HepG2 (cell line): ENCODE measurements around the gene KLF6. TPM values are rescaled to one million over a fixed set of nuclear protein-coding genes. Genes with fewer than 3 reads are reported as not detected.

ENCODE experiments used
- BORCS8-MEF2B ChIP-seq: sonication (generic); formaldehyde crosslinking; IDR thresholded peaks from 2 replicates; pipeline ENCODE4 v1.8.0; 2022; ENCODE audit warnings: mild to moderate bottlenecking, missing genetic modification reagents
- HDAC1 ChIP-seq: sonication (generic); formaldehyde crosslinking; IDR thresholded peaks from 2 replicates; pipeline ENCODE4 v1.5.1; 2020; ENCODE audit warnings: mild to moderate bottlenecking, missing genetic modification reagents
- HMGXB4 ChIP-seq, 2 experiments: sonication (generic) in 1 of 2; formaldehyde crosslinking in 1 of 2; IDR thresholded peaks; 2 replicates each; pipeline versions ENCODE4 v1.4.0 to v1.6.1; 2018 to 2020; ENCODE audit warnings: missing genetic modification reagents in 2 of 2, borderline replicate concordance in 1 of 2, low read depth in 1 of 2, mild to moderate bottlenecking in 1 of 2, missing biosample characterization in 1 of 2
- HNRNPL ChIP-seq: fragments of 200-400 bp; formaldehyde crosslinking; IDR thresholded peaks from 2 replicates; pipeline ENCODE4 v1.6.1; 2017; ENCODE audit warnings: mild to moderate bottlenecking, low read depth, low read length
- KDM3A ChIP-seq: IDR thresholded peaks from 2 replicates; pipeline ENCODE4 v1.6.1; 2018; ENCODE audit warnings: low read depth, missing compliant biosample characterization
- LBX2 ChIP-seq: sonication (generic); formaldehyde crosslinking; IDR thresholded peaks from 2 replicates; pipeline ENCODE4 v1.5.0; 2020; ENCODE audit warnings: missing genetic modification reagents, mild to moderate bottlenecking, borderline replicate concordance
- MAX ChIP-seq: IDR thresholded peaks from 2 replicates; pipeline ENCODE4 v1.6.1; 2012; ENCODE audit warnings: inconsistent platforms
- MXD3 ChIP-seq: IDR thresholded peaks from 2 replicates; pipeline ENCODE4 v1.6.1; 2016; ENCODE audit warnings: mild to moderate bottlenecking, missing biosample characterization, missing genetic modification reagents
- NCOA1 ChIP-seq: sonication (generic); formaldehyde crosslinking; IDR thresholded peaks from 2 replicates; pipeline ENCODE4 v1.9.0; 2021; ENCODE audit warnings: missing genetic modification reagents
- NFATC3 ChIP-seq: sonication (generic); formaldehyde crosslinking; IDR thresholded peaks from 2 replicates; pipeline ENCODE4 v1.5.1; 2020; ENCODE audit warnings: mild to moderate bottlenecking, missing genetic modification reagents
- SNAPC2 ChIP-seq: sonication (generic); formaldehyde crosslinking; IDR thresholded peaks from 2 replicates; pipeline ENCODE4 v1.8.1; 2022; ENCODE audit warnings: mild to moderate bottlenecking, missing genetic modification reagents
- TAF1 ChIP-seq: sonication (generic); formaldehyde crosslinking; IDR thresholded peaks from 2 replicates; pipeline ENCODE4 v1.4.0; 2020; ENCODE audit warnings: missing genetic modification reagents
- TBL1XR1 ChIP-seq: fragments of 150-350 bp; IDR thresholded peaks from 2 replicates; pipeline ENCODE4 v1.6.1; 2014; ENCODE audit warnings: borderline replicate concordance, low read length; ENCODE audit not compliant: partially characterized antibody
- ZBTB10 ChIP-seq: sonication (generic); formaldehyde crosslinking; IDR thresholded peaks from 2 replicates; pipeline ENCODE4 v1.4.0; 2020; ENCODE audit warnings: missing genetic modification reagents, borderline replicate concordance
- ZBTB42 ChIP-seq: sonication (generic); formaldehyde crosslinking; IDR thresholded peaks from 2 replicates; pipeline ENCODE4 v1.5.0; 2020; ENCODE audit warnings: mild to moderate bottlenecking, missing genetic modification reagents
- ZKSCAN1 ChIP-seq: fragments of 150-350 bp; IDR thresholded peaks from 2 replicates; pipeline ENCODE4 v1.6.1; 2014; ENCODE audit warnings: low read length
- ZNF550 ChIP-seq: sonication (generic); formaldehyde crosslinking; IDR thresholded peaks from 2 replicates; pipeline ENCODE4 v1.4.0; 2020; ENCODE audit warnings: mild to moderate bottlenecking, missing genetic modification reagents, borderline replicate concordance
- ZNF883 ChIP-seq: sonication (generic); formaldehyde crosslinking; IDR thresholded peaks from 2 replicates; pipeline ENCODE4 v1.5.1; 2020; ENCODE audit warnings: mild to moderate bottlenecking, missing genetic modification reagents; ENCODE audit errors: not compliant biosample characterization
- polyA plus RNA-seq, 8 experiments: library from polyadenylated mRNA; depleted of rRNA in 3 of 8; stranded (reverse) in 7 of 8; unstranded in 1 of 8; fragments of >200 nt; fragmentation: Illumina TruSeq in 4 of 8; extraction: Trizol in 4 of 8; gene quantifications; 2 replicates each; pipeline versions ENCODE4 v1.2.1 to v1.2.3, GENCODE V29; 2011 to 2016; ENCODE audit warnings: low read depth in 4 of 8, missing spikeins in 1 of 8, mixed read lengths in 1 of 8; ENCODE audit not compliant: insufficient read depth in 1 of 8
- total RNA-seq, 5 experiments: library from RNA; depleted of rRNA; stranded (reverse); fragments of >200 nt; fragmentation: Illumina TruSeq; extraction: Trizol; gene quantifications; 2 replicates each; pipeline ENCODE4 v1.2.3, GENCODE V29; 2016; ENCODE audit warnings: low read depth in 1 of 5

Gene KLF6
- total and polyA plus RNA-seq, 2 of the 13 experiments (the other 11 are each of a cell fraction or from before 2014, with no cell fraction given): 27.0 to 71.9 TPM

GRCh38 chr10:3784510-3785250 lies at the start of gene KLF6 (continued):
- TF ChIP-seq ZBTB10 (CRISPR knock-in tag) (peak; percentile 86), KDM3A (CRISPR knock-in tag) (0 out of 2 replicates have a peak, but pooled peaks have one; percentile 24), SNAPC2 (CRISPR knock-in tag) (no peak), TBL1XR1 (no peak), NFATC3 (CRISPR knock-in tag) (no peak), HMGXB4 (CRISPR knock-in tag; IDR thresholded peaks at IDR 0.05; ENCODE audit: borderline replicate concordance in 1 of 2, low read depth in 1 of 2) (peak in 1 of 2 experiments; percentile 53; a peak in 1 of 4 replicates), MAX (peak; percentile 6; the same call in 1 of the 2 replicates), ZBTB42 (CRISPR knock-in tag) (0 out of 2 replicates have a peak, but pooled peaks have one; percentile 31), MXD3 (0 out of 2 replicates have a peak, but pooled peaks have one; percentile 61), HNRNPL (peak; percentile 82; the same call in 1 of the 2 replicates), ZNF550 (CRISPR knock-in tag) (0 out of 2 replicates have a peak, but pooled peaks have one; percentile 29), BORCS8-MEF2B (CRISPR knock-in tag) (0 out of 2 replicates have a peak, but pooled peaks have one; percentile 21), TAF1 (peak; percentile 87), ZKSCAN1 (no peak), HDAC1 (CRISPR knock-in tag) (peak; percentile 61), NCOA1 (CRISPR knock-in tag) (peak; percentile 54; the same call in 1 of the 2 replicates), LBX2 (peak; percentile 60; the same call in 1 of the 2 replicates), ZNF883 (CRISPR knock-in tag) (no peak)
